Measurements from ENCODE around the gene FCN1.

Gene FCN1

DNA sequence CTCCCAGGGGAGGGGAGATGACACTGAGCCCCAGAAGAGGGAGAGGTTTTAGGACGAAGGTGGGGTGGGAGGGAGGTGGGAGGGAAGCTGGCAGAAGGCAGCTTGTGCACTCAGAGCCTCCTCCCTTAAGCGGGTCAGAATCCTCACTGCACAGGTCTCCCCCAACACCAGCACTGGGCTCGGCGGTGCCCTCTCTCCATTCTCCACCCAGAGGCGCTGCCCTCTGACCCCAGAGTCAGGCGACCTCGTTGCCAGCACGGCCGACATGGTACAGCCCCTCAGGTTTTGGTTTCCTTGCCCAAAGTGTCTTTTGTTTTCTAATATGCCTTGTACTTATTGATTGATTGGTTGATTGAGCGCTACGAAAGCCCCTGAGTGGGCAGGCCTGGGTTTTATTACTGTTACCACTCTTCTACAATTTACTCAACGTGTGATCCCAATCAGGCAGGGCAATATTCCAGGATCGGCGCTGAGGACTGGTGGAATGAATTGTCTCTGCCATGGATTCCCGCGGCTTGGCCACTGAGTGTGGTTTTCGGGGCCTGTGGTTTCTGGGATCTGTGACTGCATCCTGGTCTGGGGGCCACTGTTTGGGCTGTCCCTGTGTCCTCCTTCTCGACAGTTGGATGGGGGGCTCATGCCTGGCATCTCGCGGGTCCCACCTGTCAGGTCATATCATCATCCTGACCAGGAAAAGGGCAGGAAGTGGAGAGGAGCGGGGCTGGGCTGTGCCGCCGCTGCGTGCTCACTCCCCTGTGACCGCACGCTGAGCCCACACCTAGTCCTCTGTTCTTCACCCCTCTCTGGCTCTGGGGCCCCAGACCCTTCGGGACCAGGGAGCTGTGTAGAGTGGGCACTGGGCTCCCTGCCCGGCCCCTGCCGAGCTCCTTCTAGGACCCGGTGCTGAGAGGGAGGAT lies 46.7 kb downstream of the FCN1 start:
- Mint-ChIP-seq H3K9me3 (peaks cover 12% of the 10 kb centered on the region), H3K4me3 (no peak overlapping the region), H3K27ac (no peak overlapping the region), H3K36me3 (ENCODE audit: low read depth) (no peaks in the 10 kb centered on the region), H3K27me3 (ENCODE audit: low read depth) (peaks cover 12% of the 10 kb centered on the region), H3K4me1 (no peaks in the 10 kb centered on the region)
- TF ChIP-seq, protein P1, sequence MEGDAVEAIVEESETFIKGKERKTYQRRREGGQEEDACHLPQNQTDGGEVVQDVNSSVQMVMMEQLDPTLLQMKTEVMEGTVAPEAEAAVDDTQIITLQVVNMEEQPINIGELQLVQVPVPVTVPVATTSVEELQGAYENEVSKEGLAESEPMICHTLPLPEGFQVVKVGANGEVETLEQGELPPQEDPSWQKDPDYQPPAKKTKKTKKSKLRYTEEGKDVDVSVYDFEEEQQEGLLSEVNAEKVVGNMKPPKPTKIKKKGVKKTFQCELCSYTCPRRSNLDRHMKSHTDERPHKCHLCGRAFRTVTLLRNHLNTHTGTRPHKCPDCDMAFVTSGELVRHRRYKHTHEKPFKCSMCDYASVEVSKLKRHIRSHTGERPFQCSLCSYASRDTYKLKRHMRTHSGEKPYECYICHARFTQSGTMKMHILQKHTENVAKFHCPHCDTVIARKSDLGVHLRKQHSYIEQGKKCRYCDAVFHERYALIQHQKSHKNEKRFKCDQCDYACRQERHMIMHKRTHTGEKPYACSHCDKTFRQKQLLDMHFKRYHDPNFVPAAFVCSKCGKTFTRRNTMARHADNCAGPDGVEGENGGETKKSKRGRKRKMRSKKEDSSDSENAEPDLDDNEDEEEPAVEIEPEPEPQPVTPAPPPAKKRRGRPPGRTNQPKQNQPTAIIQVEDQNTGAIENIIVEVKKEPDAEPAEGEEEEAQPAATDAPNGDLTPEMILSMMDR (IDR thresholded peaks at IDR 0.05; ENCODE audit: unreplicated experiment in 3 of 3): no peak

DNA sequence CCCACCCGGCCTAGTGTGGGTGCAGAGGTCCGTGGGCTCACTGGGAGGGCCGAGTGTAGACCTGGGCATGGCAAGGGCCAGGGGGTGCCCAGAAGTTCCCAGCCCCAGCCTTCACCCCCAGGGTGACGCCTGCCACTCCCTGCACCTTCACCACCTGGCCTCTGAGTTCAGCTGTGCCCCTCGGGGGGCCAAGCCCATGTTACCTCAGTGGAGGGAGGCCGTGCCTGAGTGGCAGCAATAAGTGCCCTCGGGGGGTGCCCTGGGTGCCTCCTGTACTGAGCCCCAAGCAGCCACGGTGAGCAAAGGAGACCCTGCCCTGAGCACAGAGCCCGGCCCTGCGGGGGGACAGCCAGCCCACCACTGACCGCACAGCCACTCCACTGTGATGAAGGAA lies 47.4 kb downstream of the FCN1 start:
- TF ChIP-seq, protein P1 (IDR thresholded peaks at IDR 0.05; ENCODE audit: unreplicated experiment in 3 of 3): no peak
- Mint-ChIP-seq H3K27ac (no peak overlapping the region), H3K36me3 (ENCODE audit: low read depth) (no peaks in the 10 kb centered on the region), H3K9me3 (peaks cover 15% of the 10 kb centered on the region), H3K4me1 (no peaks in the 10 kb centered on the region), H3K4me3 (no peak overlapping the region), H3K27me3 (ENCODE audit: low read depth) (peaks cover 11% of the 10 kb centered on the region)

DNA sequence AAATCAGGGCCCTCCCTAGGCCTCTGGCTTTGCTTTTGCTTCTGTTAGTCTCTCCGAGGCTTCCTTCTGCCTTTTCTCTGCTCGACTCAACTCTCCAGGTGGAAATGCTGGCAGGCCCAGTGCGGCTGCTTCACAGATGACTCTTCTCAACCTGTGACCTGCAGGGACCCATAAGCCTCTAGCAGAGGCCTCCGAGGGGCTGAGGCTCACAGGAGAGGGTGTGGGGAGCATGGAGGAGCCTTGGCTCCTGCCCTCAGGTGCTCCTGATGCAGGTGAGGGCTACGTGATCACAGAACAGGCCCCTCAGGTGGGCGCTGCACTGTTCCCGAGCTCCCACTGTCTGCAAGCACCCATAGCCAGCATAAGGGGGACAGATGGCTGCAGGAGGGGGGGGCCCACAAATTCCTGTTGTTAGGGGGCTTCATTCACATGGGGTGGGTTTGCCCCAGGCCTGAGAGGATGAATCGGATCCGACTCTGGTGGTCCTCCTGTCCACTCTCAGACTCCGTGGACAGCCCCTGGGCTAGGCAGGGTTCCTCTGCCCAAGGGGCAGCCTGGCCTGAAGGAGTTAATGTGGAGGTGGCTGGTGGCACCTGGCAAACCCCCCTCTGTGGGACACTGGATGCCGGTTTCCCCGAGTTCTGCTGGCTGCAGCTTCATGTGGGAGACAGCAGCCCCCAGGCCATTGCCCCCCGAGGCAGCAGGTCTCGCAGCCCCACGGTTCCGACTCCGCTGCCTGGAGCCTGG lies 48.0 kb downstream of the FCN1 start:
- H3K27me3 Mint-ChIP-seq (ENCODE audit: low read depth): peaks cover 8% of the 10 kb centered on the region
- H3K4me3 Mint-ChIP-seq: no peak overlapping the region
- no peaks in the 10 kb centered on the region for H3K4me1 Mint-ChIP-seq
- TF ChIP-seq, protein P1 (IDR thresholded peaks at IDR 0.05; ENCODE audit: unreplicated experiment in 3 of 3): no peak
- H3K36me3 Mint-ChIP-seq (ENCODE audit: low read depth): no peaks in the 10 kb centered on the region
- H3K27ac Mint-ChIP-seq: no peak overlapping the region
- peaks cover 11% of the 10 kb centered on the region for H3K9me3 Mint-ChIP-seq

DNA sequence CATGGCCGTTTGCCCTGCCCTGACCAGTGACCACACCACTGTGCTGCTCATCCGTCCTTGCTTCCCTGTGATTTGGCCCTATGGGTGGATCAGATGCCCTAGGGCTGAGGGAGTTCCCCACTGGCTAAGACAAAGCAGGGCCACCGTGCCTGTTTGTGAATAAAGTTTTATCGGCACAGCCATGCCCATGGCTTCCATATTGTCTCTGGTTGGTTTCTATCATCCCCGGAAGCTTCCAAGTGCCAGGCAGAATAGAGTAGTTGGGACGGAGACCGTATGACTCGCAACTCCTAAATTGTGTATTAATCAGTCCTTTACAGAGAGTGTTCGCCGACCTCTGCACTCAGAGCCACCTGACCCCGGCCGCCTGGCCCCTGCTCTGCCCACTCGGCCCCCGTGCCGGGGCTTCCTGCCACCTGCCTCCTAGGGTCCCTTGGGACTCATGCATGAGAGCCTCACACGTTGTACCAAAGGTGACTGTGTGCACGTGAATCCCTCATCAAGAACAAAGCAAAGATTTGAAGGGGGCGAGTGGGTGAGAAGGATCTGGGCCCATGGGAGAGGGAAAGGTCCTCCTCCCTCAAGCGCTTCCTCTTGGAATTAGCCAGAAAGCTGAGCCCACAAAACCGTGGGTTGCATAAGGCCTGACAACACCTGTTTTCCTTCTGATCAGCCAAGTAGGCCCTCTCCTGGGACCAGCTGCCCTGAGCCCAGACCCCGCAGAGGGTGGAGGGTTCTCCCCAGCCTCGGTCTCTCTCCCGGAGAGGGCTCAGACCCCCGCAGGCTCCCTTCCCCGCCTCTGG lies 48.8 kb downstream of the FCN1 start:
- TF ChIP-seq, protein P1 (IDR thresholded peaks at IDR 0.05; ENCODE audit: unreplicated experiment in 3 of 3): no peak
- Mint-ChIP-seq H3K9me3 (peaks cover 11% of the 10 kb centered on the region), H3K27ac (no peak overlapping the region), H3K27me3 (ENCODE audit: low read depth) (peaks cover 8% of the 10 kb centered on the region), H3K4me1 (no peaks in the 10 kb centered on the region), H3K36me3 (ENCODE audit: low read depth) (no peaks in the 10 kb centered on the region), H3K4me3 (no peak overlapping the region)

DNA sequence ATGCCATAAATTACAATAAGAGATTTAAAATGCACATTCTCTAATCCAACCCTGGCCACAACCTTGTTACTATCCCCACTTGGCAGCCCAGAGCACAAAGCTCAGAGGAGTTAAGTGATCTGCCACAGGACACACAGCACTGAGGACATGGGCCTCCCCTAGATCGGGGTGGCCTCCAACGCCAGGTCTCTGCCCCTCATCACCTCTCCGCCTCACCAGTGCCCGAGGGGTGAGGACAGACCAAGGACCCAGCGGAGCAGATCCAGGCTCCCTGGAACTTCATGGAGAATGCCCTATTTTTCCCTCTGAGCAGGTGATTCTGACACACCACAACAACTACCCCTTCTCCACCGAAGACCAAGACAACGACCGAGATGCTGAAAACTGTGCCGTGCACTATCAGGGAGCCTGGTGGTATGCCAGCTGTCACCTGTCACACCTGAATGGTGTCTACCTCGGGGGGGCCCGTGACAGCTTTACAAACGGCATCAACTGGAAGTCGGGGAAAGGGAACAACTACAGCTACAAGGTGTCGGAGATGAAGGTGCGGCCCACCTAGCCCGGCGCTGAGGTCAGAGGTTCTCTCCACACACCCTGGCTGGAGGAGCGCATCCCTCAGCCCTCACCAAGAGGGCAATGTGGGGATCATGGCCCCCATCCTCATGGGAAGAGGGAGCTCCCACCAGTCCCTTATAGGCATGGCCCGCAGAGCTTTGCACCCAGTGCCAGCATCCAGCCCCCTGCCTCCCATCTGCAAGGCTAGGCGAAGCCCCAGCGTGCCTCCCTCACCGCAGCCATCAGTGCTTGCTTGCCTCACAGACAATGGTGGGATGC lies 49.6 kb downstream of the FCN1 start:
- Mint-ChIP-seq H3K27me3 (ENCODE audit: low read depth) (peaks cover 8% of the 10 kb centered on the region), H3K36me3 (ENCODE audit: low read depth) (no peaks in the 10 kb centered on the region)
- TF ChIP-seq, protein P1 (IDR thresholded peaks at IDR 0.05; ENCODE audit: unreplicated experiment in 3 of 3): no peak

More for the DNA sequence above, 49.6 kb downstream of the FCN1 start:
- H3K4me3 Mint-ChIP-seq: no peak overlapping the region
- H3K27ac Mint-ChIP-seq: no peak overlapping the region
- no peaks in the 10 kb centered on the region for H3K4me1 Mint-ChIP-seq
- H3K9me3 Mint-ChIP-seq: peaks cover 9% of the 10 kb centered on the region
